Stimulated activated CD4-positive, alpha-beta T cell treated with anti-CD3 and anti-CD28 coated beads, Interleukin-15, amount 100 ng/mL, for 24 hours (primary cell): ENCODE results near the gene EPHX1.

Experiments
- DNase-seq: peaks from one replicate; pipeline ENCODE4 v3.0.0-alpha.2; 2020

The EPHX1 gene

GRCh38 chr1:225865514-225865913, 55.6 kb downstream of the EPHX1 start:
- no peak for DNase-seq

DNA sequence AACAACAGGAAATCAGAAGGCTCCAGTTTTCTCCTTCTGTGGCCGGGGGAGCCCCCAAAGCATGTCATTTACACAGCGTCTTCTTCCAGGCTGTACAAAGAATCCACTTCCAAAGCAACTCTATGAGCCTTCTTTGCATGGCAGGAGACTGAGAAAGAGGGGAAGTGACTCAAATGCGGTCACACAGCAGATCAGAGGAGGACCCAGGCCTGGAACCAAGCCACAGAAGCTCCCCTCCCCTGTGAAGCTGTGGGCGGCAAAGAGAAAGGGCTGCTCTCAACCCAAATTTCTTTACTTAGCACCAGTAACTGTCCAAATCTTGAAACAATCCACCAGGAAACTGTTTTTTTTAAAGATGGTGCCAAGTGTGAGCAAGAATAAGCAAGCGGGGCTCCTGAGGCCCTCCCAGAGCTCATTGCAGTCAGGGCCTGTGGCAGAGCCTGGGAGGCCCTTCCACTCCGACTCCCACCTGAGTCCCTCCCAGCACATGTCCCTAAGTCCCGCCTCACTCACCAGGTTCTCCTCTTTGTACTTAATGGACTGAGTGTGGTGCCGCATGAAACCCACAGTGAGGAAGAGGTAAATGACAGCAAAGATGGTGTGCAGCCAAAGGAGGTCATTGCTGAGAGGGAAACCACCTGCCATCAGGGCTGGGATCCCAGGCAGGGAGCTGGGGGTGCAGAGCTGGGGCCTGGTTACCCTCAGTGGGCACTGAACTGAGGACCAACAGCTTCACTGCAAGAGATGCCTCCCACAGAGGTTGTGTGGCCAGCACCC, 56.3 kb downstream of the EPHX1 start:
- peak; percentile 85 for DNase-seq

- DNase-seq: no peak
Measured at GRCh38 chr1:225866981-225867380, 57.1 kb downstream of the EPHX1 start.

DNA sequence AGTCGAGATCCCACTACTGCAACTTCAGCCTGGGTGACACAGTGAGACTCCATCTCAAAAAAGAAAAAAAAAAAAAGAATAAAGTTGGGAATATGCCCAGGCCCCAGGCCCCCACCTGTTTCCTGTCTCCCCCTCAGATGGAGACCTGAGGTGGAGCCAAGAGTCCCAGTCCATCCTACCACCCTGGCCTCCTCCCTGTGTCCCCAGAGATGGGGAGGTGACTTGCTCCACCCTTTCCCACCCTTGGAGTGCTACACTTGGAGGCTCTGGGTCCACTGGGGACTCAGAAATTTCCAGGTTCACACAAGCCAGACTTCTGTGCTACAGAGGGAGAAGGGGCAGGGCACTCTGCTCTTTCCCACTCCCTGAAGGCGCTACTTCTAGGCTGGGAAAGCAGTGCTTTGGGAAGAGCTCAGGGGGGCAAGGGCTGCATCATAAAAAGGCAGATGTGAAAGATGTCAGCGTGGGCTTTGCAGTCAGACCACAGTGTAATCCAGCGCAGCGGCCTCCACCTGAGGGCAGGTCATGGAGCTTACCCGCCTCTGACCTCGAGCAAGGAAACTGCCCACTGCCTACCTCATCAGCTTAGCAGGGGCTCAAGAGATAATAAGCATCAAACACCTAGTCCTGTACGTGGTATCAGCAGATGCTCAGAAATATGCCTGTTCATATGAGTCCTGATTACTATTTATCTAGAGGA, 58.9 kb downstream of the EPHX1 start:
- DNase-seq: no peak

DNA sequence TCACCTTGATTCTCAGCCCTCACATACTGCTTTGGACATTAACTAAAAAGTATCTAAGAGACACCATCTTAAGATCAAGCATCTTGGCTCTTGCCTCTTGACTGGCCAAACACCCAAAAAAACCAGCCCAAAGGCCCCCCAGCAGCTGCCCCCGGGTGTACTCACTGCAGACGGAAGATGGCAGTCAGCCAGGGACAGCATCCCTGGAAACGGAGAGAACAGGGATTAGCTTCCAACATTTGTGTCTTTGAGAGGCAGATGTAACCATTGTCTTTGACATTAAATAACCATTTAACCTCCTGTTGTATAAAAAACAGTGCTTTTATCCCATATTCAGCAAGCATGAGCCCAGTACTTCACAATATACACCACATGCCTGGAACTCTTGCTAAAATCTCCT, 61.0 kb downstream of the EPHX1 start:
- no peak for DNase-seq

- no peak for DNase-seq
Measured at GRCh38 chr1:225871359-225872074, 61.6 kb downstream of the EPHX1 start.

DNA sequence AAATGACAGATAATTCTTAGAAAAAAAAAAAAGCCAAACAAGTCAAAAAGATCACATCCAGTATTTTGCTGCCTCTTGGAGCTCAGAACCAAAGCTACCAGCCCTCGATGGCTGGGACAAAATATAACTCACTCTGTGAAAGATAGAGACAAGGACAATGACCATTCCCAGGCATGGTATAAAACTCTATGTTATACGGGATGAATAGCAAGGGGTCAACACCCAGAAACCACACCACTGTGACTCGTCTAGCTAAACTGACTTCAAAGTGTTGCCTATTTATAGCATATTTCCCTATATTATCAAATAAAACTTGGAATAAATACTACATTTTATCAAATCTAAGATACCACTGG, 62.1 kb downstream of the EPHX1 start:
- DNase-seq: no peak

DNA sequence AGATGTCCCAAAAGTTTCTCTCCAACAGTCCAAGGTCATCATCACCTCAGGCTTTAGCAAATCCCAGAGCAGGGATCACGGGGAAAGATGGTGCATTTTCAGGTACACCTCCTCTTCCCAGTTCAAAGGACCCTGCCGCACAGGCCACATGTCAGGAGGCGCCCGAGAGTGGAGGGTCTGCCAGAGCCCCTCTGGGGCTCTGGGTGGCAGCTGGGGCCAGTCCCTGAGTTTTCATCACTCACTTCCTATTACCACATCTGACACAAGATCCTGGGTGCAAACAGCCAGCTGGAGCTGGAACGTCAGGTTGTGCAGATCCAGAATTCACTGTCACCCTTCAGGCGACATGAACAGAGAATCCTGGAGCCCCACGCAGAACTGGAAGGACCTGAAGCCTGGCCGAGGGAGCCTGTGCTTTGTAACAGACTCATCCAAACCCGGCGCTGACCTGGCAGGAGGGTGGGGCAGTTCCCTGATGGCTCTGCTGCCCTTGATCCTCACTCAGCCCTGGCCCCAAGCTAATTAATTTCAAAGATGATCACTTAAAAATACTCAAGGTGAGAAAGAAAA, 63.4 kb downstream of the EPHX1 start:
- DNase-seq: no peak

DNA sequence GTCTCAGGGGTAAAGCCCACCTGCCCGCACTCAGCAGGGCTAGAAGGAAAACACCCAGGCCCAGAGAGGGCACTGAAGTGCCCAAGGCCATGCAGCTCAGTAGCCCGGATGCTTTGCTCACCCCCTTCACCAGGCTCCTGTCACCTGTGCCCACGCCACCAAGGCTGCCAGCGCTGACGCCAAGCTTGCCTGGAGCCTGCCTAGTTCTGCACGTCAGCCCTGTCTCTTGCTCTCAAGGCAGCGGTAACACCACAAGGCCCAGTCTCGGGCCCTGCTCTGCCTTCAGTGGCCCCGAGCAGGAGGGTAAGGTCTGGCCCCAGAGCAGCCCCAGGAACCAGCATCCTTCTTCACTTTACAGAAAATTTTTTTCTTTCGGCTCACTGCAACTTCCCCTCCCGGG, 64.5 kb downstream of the EPHX1 start:
- no peak for DNase-seq

DNA sequence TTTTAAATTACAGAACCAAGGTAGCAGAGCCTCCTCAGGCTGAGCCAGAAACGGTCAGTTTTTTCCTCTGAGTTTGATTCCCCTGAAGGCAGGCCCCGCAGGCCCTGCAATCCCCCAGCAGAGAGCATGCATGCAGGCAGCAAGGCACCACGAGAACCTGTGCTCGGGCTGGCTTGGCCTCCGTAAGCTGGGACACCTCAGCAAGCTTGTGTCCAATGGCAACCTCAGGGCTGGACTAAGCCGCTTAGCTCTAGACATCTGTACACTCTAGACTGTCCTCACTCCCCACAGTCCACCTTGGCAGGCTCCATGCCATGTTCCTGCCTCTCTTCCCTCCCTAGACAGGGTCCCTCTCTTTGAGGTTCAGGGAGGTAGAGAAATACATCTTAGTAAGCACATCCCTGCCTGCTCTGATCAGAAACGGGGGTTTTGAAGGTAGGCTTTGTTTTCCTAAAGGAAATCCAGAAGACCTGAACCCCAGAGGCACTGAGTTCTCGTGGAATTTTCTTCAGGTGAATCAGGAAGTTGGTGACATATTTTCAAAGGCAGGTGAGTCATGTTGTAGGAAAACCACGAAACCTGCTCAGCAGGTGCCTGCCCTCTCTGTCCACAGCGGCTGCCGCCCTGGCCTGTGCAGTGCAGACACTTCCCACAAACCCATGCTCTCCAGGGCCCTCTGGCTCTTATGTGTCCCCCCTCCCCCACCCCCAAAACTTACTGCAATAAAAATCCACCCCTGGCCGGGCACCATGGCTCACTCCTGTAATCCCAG, 65.3 kb downstream of the EPHX1 start:
- DNase-seq: no peak

DNA sequence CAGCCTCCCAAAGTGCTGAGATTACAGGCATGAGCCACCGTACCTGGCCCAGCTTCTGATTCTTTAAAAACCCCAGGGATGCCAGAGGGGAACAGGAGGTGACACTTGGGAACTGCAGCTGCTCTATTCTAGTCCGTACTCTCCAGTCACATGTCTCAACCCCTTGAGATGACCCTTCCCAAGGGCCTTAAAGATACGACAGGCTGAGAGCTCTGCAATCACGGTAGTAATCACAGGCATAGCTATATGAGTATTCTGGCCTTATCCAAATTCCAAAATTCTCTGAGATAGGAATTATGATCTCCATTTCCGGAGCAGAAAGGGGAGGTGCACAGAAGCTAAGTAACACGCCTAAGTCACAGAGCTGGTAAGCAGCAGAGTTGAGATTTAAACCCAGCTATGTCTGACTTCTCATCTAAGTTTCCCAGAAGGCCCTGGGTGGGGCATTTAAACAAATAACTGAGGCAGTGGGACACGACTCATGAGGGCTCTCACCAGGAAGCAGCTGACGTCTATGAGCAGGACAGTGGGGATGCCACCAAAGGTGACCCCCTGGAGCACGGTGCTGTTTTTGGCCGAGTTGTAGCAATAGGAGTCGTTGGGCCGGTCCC, 67.1 kb downstream of the EPHX1 start:
- no peak for DNase-seq

DNA sequence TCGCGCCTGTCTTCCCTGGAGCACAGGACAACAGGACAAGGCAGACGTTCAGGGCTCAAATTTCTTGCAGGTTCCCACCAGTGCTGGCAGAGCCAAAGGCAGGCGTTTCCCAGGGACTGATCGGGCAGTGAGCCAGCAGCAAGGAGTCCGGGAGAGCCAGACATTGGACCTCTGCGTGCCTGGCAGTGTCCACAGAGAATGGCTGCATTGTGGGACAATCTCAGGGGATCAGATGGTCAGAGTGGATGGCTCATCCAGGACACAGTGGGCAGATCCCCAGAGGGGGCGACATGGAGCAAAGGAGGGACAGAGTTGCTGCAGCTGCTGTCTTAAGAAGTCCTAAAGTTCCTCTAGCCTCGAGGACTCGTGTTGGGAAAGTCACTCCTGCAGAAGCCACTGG, 67.7 kb downstream of the EPHX1 start:
- DNase-seq: peak; percentile 56

DNA sequence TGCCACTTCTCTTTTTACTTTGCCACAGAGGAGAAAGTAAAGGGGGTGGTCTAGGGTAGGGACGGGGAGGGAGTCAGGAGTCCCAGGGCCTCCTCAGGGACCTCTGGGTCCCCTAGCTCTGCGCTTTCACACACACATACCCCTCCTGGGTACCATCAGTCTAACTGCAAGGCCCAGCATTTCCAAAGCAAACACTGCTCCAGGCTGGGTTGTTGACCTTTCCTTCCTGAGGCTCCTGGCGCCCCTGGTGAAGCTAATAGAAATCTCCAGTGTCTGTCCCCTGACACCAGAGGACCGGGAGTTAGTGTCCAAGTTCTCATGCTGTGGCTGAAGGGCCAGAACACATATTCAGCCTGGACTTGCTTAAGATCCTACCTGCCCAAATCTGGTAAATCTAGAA, 68.4 kb downstream of the EPHX1 start:
- DNase-seq: no peak

GRCh38 chr1:225879521-225880221, 69.7 kb downstream of the EPHX1 start:
- DNase-seq: no peak

DNA sequence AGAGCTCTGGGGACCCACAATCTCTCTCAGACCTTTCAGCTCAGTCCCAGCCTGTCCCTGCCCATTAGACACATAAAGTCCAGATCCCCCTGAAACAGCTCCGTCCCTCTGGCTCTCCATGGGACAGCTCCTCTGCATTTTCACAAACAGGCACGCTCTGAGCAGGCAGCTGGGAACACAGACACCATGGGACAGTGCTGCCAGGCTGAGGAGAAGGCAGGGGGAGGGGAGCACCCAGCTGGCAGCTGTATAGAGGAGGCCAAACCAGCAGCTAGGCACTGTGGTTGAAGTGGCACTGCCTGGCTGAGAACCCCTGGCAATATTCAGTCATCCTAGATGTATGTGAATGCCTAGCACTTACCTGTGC, 70.3 kb downstream of the EPHX1 start:
- DNase-seq: no peak

DNA sequence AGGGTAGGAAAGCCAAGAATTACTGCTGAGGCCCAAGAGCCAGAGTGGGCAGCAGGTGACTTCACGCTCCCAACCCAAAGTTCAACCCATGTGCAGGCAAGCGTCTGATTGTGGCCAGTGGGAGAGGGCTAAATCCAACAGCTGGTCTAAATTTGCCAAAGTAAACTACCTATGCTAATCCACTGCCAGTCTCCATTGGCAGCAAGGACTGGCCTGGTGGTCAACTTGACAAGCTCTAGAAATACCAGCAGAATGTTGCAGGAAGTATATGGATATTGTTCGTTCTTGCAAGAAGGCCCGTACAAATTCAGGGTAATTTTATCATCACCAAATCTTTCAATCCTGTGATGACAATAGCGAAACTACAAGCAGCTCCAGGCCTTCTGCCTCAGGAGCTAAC, 70.7 kb downstream of the EPHX1 start:
- no peak for DNase-seq

- DNase-seq: peak; percentile 66
Measured at GRCh38 chr1:225881081-225881958, 71.4 kb downstream of the EPHX1 start.

- peak; percentile 92 for DNase-seq
Measured at GRCh38 chr1:225881959-225882693, 72.2 kb downstream of the EPHX1 start, which contains the start of gene TMEM63A. TMEM63A (minus strand) TSS chr1:225882380; CDS start chr1:225877580, 4,800 bp downstream.

GRCh38 chr1:225882694-225883615, 73.0 kb downstream of the EPHX1 start:
- peak; percentile 67 for DNase-seq
